ENCODE results near the gene BLVRB. TPM values are rescaled to one million over a fixed set of nuclear protein-coding genes. Genes with fewer than 3 reads are reported as not detected.
A peak's percentile ranks its signal among the peaks of the same experiment; 100 is the strongest.

BLVRB gene
- total and polyA plus RNA-seq, 9 of the 15 experiments (the other 6 are each of a cell fraction or from before 2014, with no cell fraction given) = 81.1 to 749 (median 331) TPM

- TF ChIP-seq, protein P1, sequence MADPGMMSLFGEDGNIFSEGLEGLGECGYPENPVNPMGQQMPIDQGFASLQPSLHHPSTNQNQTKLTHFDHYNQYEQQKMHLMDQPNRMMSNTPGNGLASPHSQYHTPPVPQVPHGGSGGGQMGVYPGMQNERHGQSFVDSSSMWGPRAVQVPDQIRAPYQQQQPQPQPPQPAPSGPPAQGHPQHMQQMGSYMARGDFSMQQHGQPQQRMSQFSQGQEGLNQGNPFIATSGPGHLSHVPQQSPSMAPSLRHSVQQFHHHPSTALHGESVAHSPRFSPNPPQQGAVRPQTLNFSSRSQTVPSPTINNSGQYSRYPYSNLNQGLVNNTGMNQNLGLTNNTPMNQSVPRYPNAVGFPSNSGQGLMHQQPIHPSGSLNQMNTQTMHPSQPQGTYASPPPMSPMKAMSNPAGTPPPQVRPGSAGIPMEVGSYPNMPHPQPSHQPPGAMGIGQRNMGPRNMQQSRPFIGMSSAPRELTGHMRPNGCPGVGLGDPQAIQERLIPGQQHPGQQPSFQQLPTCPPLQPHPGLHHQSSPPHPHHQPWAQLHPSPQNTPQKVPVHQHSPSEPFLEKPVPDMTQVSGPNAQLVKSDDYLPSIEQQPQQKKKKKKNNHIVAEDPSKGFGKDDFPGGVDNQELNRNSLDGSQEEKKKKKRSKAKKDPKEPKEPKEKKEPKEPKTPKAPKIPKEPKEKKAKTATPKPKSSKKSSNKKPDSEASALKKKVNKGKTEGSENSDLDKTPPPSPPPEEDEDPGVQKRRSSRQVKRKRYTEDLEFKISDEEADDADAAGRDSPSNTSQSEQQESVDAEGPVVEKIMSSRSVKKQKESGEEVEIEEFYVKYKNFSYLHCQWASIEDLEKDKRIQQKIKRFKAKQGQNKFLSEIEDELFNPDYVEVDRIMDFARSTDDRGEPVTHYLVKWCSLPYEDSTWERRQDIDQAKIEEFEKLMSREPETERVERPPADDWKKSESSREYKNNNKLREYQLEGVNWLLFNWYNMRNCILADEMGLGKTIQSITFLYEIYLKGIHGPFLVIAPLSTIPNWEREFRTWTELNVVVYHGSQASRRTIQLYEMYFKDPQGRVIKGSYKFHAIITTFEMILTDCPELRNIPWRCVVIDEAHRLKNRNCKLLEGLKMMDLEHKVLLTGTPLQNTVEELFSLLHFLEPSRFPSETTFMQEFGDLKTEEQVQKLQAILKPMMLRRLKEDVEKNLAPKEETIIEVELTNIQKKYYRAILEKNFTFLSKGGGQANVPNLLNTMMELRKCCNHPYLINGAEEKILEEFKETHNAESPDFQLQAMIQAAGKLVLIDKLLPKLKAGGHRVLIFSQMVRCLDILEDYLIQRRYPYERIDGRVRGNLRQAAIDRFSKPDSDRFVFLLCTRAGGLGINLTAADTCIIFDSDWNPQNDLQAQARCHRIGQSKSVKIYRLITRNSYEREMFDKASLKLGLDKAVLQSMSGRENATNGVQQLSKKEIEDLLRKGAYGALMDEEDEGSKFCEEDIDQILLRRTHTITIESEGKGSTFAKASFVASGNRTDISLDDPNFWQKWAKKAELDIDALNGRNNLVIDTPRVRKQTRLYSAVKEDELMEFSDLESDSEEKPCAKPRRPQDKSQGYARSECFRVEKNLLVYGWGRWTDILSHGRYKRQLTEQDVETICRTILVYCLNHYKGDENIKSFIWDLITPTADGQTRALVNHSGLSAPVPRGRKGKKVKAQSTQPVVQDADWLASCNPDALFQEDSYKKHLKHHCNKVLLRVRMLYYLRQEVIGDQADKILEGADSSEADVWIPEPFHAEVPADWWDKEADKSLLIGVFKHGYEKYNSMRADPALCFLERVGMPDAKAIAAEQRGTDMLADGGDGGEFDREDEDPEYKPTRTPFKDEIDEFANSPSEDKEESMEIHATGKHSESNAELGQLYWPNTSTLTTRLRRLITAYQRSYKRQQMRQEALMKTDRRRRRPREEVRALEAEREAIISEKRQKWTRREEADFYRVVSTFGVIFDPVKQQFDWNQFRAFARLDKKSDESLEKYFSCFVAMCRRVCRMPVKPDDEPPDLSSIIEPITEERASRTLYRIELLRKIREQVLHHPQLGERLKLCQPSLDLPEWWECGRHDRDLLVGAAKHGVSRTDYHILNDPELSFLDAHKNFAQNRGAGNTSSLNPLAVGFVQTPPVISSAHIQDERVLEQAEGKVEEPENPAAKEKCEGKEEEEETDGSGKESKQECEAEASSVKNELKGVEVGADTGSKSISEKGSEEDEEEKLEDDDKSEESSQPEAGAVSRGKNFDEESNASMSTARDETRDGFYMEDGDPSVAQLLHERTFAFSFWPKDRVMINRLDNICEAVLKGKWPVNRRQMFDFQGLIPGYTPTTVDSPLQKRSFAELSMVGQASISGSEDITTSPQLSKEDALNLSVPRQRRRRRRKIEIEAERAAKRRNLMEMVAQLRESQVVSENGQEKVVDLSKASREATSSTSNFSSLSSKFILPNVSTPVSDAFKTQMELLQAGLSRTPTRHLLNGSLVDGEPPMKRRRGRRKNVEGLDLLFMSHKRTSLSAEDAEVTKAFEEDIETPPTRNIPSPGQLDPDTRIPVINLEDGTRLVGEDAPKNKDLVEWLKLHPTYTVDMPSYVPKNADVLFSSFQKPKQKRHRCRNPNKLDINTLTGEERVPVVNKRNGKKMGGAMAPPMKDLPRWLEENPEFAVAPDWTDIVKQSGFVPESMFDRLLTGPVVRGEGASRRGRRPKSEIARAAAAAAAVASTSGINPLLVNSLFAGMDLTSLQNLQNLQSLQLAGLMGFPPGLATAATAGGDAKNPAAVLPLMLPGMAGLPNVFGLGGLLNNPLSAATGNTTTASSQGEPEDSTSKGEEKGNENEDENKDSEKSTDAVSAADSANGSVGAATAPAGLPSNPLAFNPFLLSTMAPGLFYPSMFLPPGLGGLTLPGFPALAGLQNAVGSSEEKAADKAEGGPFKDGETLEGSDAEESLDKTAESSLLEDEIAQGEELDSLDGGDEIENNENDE (IDR thresholded peaks at IDR 0.05; ENCODE audit: low read depth, low read length) = no peak
- no peak for TF ChIP-seq ZBTB17 (CRISPR knock-in tag; IDR thresholded peaks at IDR 0.05)
- TF ChIP-seq ZNF41 (CRISPR knock-in tag; conservative IDR thresholded peaks at IDR 0.05) = peak; percentile 63; the same call in 1 of the 2 replicates
- TF ChIP-seq TEAD1 (CRISPR knock-in tag; IDR thresholded peaks at IDR 0.05) = peak; percentile 32 to 65; a peak in 1 of 4 replicates
- TF ChIP-seq SRF (CRISPR knock-in tag; IDR thresholded peaks at IDR 0.05) = 0 out of 4 replicates have a peak, but pooled peaks of 1 of the 2 experiments have one; percentile 20
- TF ChIP-seq POLR2G (IDR thresholded peaks at IDR 0.05; ENCODE audit: low read depth, low read length) = peak; percentile 77
- no peak for TF ChIP-seq CBX5 (IDR thresholded peaks at IDR 0.05; ENCODE audit: borderline replicate concordance, low read depth)
- peak; percentile 7; the same call in 1 of the 2 replicates for TF ChIP-seq PHF21A (IDR thresholded peaks at IDR 0.05; ENCODE audit: borderline replicate concordance, low read depth)
- peak; percentile 79 for TF ChIP-seq POLR2A (conservative IDR thresholded peaks at IDR 0.05)
- peak; percentile 87 for TF ChIP-seq CXXC5 (CRISPR knock-in tag; IDR thresholded peaks at IDR 0.05)
- TF ChIP-seq KLF6 (CRISPR knock-in tag; IDR thresholded peaks at IDR 0.05; ENCODE audit: borderline replicate concordance) = peak; percentile 41; the same call in 1 of the 2 replicates
- no peak for TF ChIP-seq ZNF699 (CRISPR knock-in tag; IDR thresholded peaks at IDR 0.05; ENCODE audit: insufficient replicate concordance)
- TF ChIP-seq EP300 (IDR thresholded peaks at IDR 0.05; ENCODE audit: low read length) = peak; percentile 35; the same call in 1 of the 2 replicates
- TF ChIP-seq, protein P2, sequence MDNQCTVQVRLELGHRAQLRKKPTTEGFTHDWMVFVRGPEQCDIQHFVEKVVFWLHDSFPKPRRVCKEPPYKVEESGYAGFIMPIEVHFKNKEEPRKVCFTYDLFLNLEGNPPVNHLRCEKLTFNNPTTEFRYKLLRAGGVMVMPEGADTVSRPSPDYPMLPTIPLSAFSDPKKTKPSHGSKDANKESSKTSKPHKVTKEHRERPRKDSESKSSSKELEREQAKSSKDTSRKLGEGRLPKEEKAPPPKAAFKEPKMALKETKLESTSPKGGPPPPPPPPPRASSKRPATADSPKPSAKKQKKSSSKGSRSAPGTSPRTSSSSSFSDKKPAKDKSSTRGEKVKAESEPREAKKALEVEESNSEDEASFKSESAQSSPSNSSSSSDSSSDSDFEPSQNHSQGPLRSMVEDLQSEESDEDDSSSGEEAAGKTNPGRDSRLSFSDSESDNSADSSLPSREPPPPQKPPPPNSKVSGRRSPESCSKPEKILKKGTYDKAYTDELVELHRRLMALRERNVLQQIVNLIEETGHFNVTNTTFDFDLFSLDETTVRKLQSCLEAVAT (IDR thresholded peaks at IDR 0.05) = peak; percentile 51 to 63; a peak in 1 of 4 replicates
- TF ChIP-seq CCNT2 (IDR thresholded peaks at IDR 0.05; ENCODE audit: borderline replicate concordance, extremely low read depth, insufficient read length, low read depth, low read length) = peak; percentile 97
These were observed 31.9 kb downstream of the BLVRB start (continued) for GRCh38 chr19:40433391-40434216.

Data from K562 (cell line).